HG02763 (cell line): ENCODE results near the gene MSANTD1.

Source experiments
- ATAC-seq: cut with Tn5 transposase; IDR thresholded peaks from one replicate; pipeline ENCODE4 v1.9.1; 2021; ENCODE audit warnings: mild to moderate bottlenecking, moderate library complexity; ENCODE audit not compliant: unreplicated experiment

Gene MSANTD1

GRCh38 chr4:3232001-3232400 is 17.0 kb upstream of the MSANTD1 start:
- ATAC-seq, result no peak

- no peak for ATAC-seq
These were observed 16.1 kb upstream of the MSANTD1 start for GRCh38 chr4:3232871-3233271.

GRCh38 chr4:3233391-3234071 is 15.4 kb upstream of the MSANTD1 start:
- no peak for ATAC-seq

- no peak for ATAC-seq
These were observed 14.6 kb upstream of the MSANTD1 start for GRCh38 chr4:3234171-3235029.

GRCh38 chr4:3235030-3235345 is 14.0 kb upstream of the MSANTD1 start:
- ATAC-seq, result no peak

- ATAC-seq, result no peak
These were observed 13.4 kb upstream of the MSANTD1 start for GRCh38 chr4:3235581-3235980.

GRCh38 chr4:3236326-3236878 is 12.6 kb upstream of the MSANTD1 start:
- no peak for ATAC-seq

- ATAC-seq, result no peak
These were observed 11.7 kb upstream of the MSANTD1 start for GRCh38 chr4:3237266-3237665.

GRCh38 chr4:3237712-3238560 is 11.0 kb upstream of the MSANTD1 start:
- no peak for ATAC-seq

- ATAC-seq, result no peak
These were observed 10.2 kb upstream of the MSANTD1 start for GRCh38 chr4:3238721-3239120.

GRCh38 chr4:3239303-3239702 is 9.7 kb upstream of the MSANTD1 start:
- ATAC-seq, result no peak

GRCh38 chr4:3239998-3240920 is 8.7 kb upstream of the MSANTD1 start:
- no peak for ATAC-seq

GRCh38 chr4:3240936-3241522 is 7.9 kb upstream of the MSANTD1 start:
- no peak for ATAC-seq

GRCh38 chr4:3241898-3242524 is 6.9 kb upstream of the MSANTD1 start:
- ATAC-seq, result no peak

- no peak for ATAC-seq
These were observed 5.7 kb upstream of the MSANTD1 start for GRCh38 chr4:3243136-3243780.

GRCh38 chr4:3244002-3244401 is 5.0 kb upstream of the MSANTD1 start:
- no peak for ATAC-seq

- ATAC-seq, result no peak
These were observed 4.2 kb upstream of the MSANTD1 start for GRCh38 chr4:3244747-3245146.

GRCh38 chr4:3245676-3246075 is 3.3 kb upstream of the MSANTD1 start:
- ATAC-seq, result no peak
